ENCODE data around the gene ZNF200.

- TF ChIP-seq CTCF (IDR thresholded peaks at IDR 0.05): no peak
- no peak for TF ChIP-seq POLR2A (IDR thresholded peaks at IDR 0.05)
Observed at GRCh38 chr16:3243882-3244281, 8.9 kb upstream of the ZNF200 start.
